ENCODE measurements around the gene PIBF1. TPM values are rescaled to one million over a fixed set of nuclear protein-coding genes. Genes with fewer than 3 reads are reported as not detected.
A peak's percentile ranks its signal among the peaks of the same experiment; 100 is the strongest.

PIBF1 gene
- total and polyA plus RNA-seq, 4 experiments from 2014 or later, result 10.4 to 36.0 (median 23.0) TPM

- no peaks in the 10 kb centered on the region for H3K9me3 ChIP-seq (ENCODE audit: control insufficient read depth in 1 of 2, low read length in 2 of 2)
- no peaks in the 10 kb centered on the region for H3K4me1 ChIP-seq (ENCODE audit: insufficient read depth, low read length)
- H3K36me3 Mint-ChIP-seq, result peaks cover 61 to 64% of the 10 kb centered on the region in 2 donors
- no peak for DNase-seq
- no peak overlapping the region for H3K4me3 ChIP-seq (ENCODE audit: low read length in 2 of 2)
- intact Hi-C loops (cut with micrococcal nuclease), result no loop called here
- peaks cover 0 to 1% (median 0%) of the 10 kb centered on the region in 4 donors for H3K4me1 Mint-ChIP-seq
- H3K27ac Mint-ChIP-seq, result no peak overlapping the region
- no peaks in the 10 kb centered on the region for H3K27me3 ChIP-seq (ENCODE audit: insufficient read depth, low read length)
- H3K27ac ChIP-seq (ENCODE audit: low read depth, low read length), result no peak overlapping the region
- ChIA-PET CTCF (ENCODE audit: partially characterized antibody) (interaction anchor here (2.4 kb wide), 1 partner anchor 10 kb away, joined by 5 read pairs; no protein-coding TSS in a partner anchor), POLR2A (ENCODE audit: partially characterized antibody) (no interaction called here)
- H3K4me3 Mint-ChIP-seq, result no peak overlapping the region
- H3K9me3 Mint-ChIP-seq, result peaks cover 0 to 2% (median 0%) of the 10 kb centered on the region in 8 donors
- H3K27me3 Mint-ChIP-seq, result no peaks in the 10 kb centered on the region
- peaks cover 19% of the 10 kb centered on the region for H3K36me3 ChIP-seq (ENCODE audit: insufficient read depth, low read length)
Measured at GRCh38 chr13:72849571-72849970, 67.6 kb downstream of the PIBF1 start.

- Mint-ChIP-seq H3K27ac (no peak overlapping the region), H3K9me3 (no peaks in the 10 kb centered on the region), H3K27me3 (no peaks in the 10 kb centered on the region), H3K4me1 (peaks cover 0 to 1% (median 0%) of the 10 kb centered on the region in 4 donors), H3K4me3 (peak overlapping the region in 1 of 8 donors; percentile 39), H3K36me3 (peaks cover 52 to 60% of the 10 kb centered on the region in 2 donors)
- H3K36me3 ChIP-seq (ENCODE audit: insufficient read depth, low read length), result peaks cover 19% of the 10 kb centered on the region
- ChIA-PET POLR2A (ENCODE audit: partially characterized antibody) (no interaction called here), CTCF (ENCODE audit: partially characterized antibody) (no interaction called here)
- peak in 1 of 5 donors; percentile 31 for DNase-seq
- H3K27me3 ChIP-seq (ENCODE audit: insufficient read depth, low read length), result no peaks in the 10 kb centered on the region
- intact Hi-C loops (cut with micrococcal nuclease), result no loop called here
- H3K4me3 ChIP-seq (ENCODE audit: low read length in 2 of 2), result no peak overlapping the region
- no peaks in the 10 kb centered on the region for H3K4me1 ChIP-seq (ENCODE audit: insufficient read depth, low read length)
- H3K27ac ChIP-seq (ENCODE audit: low read depth, low read length), result no peak overlapping the region
- H3K9me3 ChIP-seq (ENCODE audit: control insufficient read depth in 1 of 2, low read length in 2 of 2), result no peaks in the 10 kb centered on the region
Measured at GRCh38 chr13:72850959-72851677, 69.2 kb downstream of the PIBF1 start.

GRCh38 chr13:72851678-72852014 lies 69.7 kb downstream of the PIBF1 start:
- ChIA-PET POLR2A (ENCODE audit: partially characterized antibody) (no interaction called here), CTCF (ENCODE audit: partially characterized antibody) (no interaction called here)
- Histone ChIP-seq H3K9me3 (ENCODE audit: control insufficient read depth in 1 of 2, low read length in 2 of 2) (no peaks in the 10 kb centered on the region), H3K36me3 (ENCODE audit: insufficient read depth, low read length) (peaks cover 19% of the 10 kb centered on the region), H3K4me3 (ENCODE audit: low read length in 2 of 2) (no peak overlapping the region), H3K4me1 (ENCODE audit: insufficient read depth, low read length) (no peaks in the 10 kb centered on the region), H3K27ac (ENCODE audit: low read depth, low read length) (no peak overlapping the region), H3K27me3 (ENCODE audit: insufficient read depth, low read length) (no peaks in the 10 kb centered on the region)
- Mint-ChIP-seq H3K36me3 (peaks cover 48 to 56% of the 10 kb centered on the region in 2 donors), H3K27me3 (no peaks in the 10 kb centered on the region), H3K9me3 (no peaks in the 10 kb centered on the region), H3K27ac (no peak overlapping the region), H3K4me3 (no peak overlapping the region), H3K4me1 (no peaks in the 10 kb centered on the region)
- DNase-seq, result no peak
- intact Hi-C loops (cut with micrococcal nuclease), result no loop called here

GRCh38 chr13:72852207-72852606 lies 70.3 kb downstream of the PIBF1 start:
- peaks cover 47 to 55% of the 10 kb centered on the region in 2 donors for H3K36me3 Mint-ChIP-seq
- H3K27ac Mint-ChIP-seq, result no peak overlapping the region
- DNase-seq, result no peak
- H3K27me3 ChIP-seq (ENCODE audit: insufficient read depth, low read length), result no peaks in the 10 kb centered on the region
- no peaks in the 10 kb centered on the region for H3K4me1 ChIP-seq (ENCODE audit: insufficient read depth, low read length)
- H3K27me3 Mint-ChIP-seq, result no peaks in the 10 kb centered on the region
- no peak overlapping the region for H3K4me3 ChIP-seq (ENCODE audit: low read length in 2 of 2)
- no peak overlapping the region for H3K4me3 Mint-ChIP-seq
- CTCF ChIA-PET (ENCODE audit: partially characterized antibody), result no interaction called here
- H3K9me3 Mint-ChIP-seq, result no peaks in the 10 kb centered on the region
- peaks cover 18% of the 10 kb centered on the region for H3K36me3 ChIP-seq (ENCODE audit: insufficient read depth, low read length)
- POLR2A ChIA-PET (ENCODE audit: partially characterized antibody), result no interaction called here
- intact Hi-C loops (cut with micrococcal nuclease), result no loop called here
- no peaks in the 10 kb centered on the region for H3K9me3 ChIP-seq (ENCODE audit: control insufficient read depth in 1 of 2, low read length in 2 of 2)
- no peak overlapping the region for H3K27ac ChIP-seq (ENCODE audit: low read depth, low read length)
- no peaks in the 10 kb centered on the region for H3K4me1 Mint-ChIP-seq

- Histone ChIP-seq H3K9me3 (ENCODE audit: control insufficient read depth in 1 of 2, low read length in 2 of 2) (no peaks in the 10 kb centered on the region), H3K36me3 (ENCODE audit: insufficient read depth, low read length) (peaks cover 14% of the 10 kb centered on the region), H3K4me3 (ENCODE audit: low read length in 2 of 2) (no peak overlapping the region), H3K27me3 (ENCODE audit: insufficient read depth, low read length) (no peaks in the 10 kb centered on the region), H3K4me1 (ENCODE audit: insufficient read depth, low read length) (no peaks in the 10 kb centered on the region), H3K27ac (ENCODE audit: low read depth, low read length) (no peak overlapping the region)
- CTCF ChIA-PET (ENCODE audit: partially characterized antibody), result no interaction called here
- H3K36me3 Mint-ChIP-seq, result peaks cover 42 to 49% of the 10 kb centered on the region in 2 donors
- no peaks in the 10 kb centered on the region for H3K9me3 Mint-ChIP-seq
- no peak for DNase-seq
- POLR2A ChIA-PET (ENCODE audit: partially characterized antibody), result no interaction called here
- intact Hi-C loops (cut with micrococcal nuclease), result no loop called here
- no peaks in the 10 kb centered on the region for H3K27me3 Mint-ChIP-seq
- no peak overlapping the region for H3K4me3 Mint-ChIP-seq
- H3K4me1 Mint-ChIP-seq, result no peaks in the 10 kb centered on the region
- H3K27ac Mint-ChIP-seq, result no peak overlapping the region
Measured at GRCh38 chr13:72853000-72853399, 71.1 kb downstream of the PIBF1 start.

- POLR2A ChIA-PET (ENCODE audit: partially characterized antibody), result no interaction called here
- Histone ChIP-seq H3K4me1 (ENCODE audit: insufficient read depth, low read length) (no peaks in the 10 kb centered on the region), H3K27me3 (ENCODE audit: insufficient read depth, low read length) (no peaks in the 10 kb centered on the region), H3K4me3 (ENCODE audit: low read length in 2 of 2) (no peak overlapping the region), H3K36me3 (ENCODE audit: insufficient read depth, low read length) (no peaks in the 10 kb centered on the region), H3K27ac (ENCODE audit: low read depth, low read length) (no peak overlapping the region), H3K9me3 (ENCODE audit: control insufficient read depth in 1 of 2, low read length in 2 of 2) (no peaks in the 10 kb centered on the region)
- H3K36me3 Mint-ChIP-seq, result peaks cover 38 to 45% of the 10 kb centered on the region in 2 donors
- CTCF ChIA-PET (ENCODE audit: partially characterized antibody), result interaction anchor here (0.5 kb wide), 1 partner anchor 40 kb away, joined by 3 read pairs; no protein-coding TSS in a partner anchor
- peaks cover 4 to 9% (median 5%) of the 10 kb centered on the region in 4 donors for H3K4me1 Mint-ChIP-seq
- intact Hi-C loops (cut with micrococcal nuclease), result no loop called here
- no peak overlapping the region for H3K4me3 Mint-ChIP-seq
- peaks cover 0 to 4% (median under 1%) of the 10 kb centered on the region in 8 donors for H3K9me3 Mint-ChIP-seq
- no peak for DNase-seq
- peak overlapping the region in 3 of 7 donors; percentile 1 to 19 (median 11) for H3K27ac Mint-ChIP-seq
- H3K27me3 Mint-ChIP-seq, result no peaks in the 10 kb centered on the region
Measured at GRCh38 chr13:72864142-72865011, 82.4 kb downstream of the PIBF1 start.

GRCh38 chr13:72868229-72868628 lies 86.3 kb downstream of the PIBF1 start:
- Mint-ChIP-seq H3K4me1 (peaks cover 4 to 9% (median 5%) of the 10 kb centered on the region in 4 donors), H3K36me3 (peaks cover 46 to 54% of the 10 kb centered on the region in 2 donors)

More at GRCh38 chr13:72868229-72868628, 86.3 kb downstream of the PIBF1 start:
- Histone ChIP-seq H3K36me3 (ENCODE audit: insufficient read depth, low read length) (no peaks in the 10 kb centered on the region), H3K9me3 (ENCODE audit: control insufficient read depth in 1 of 2, low read length in 2 of 2) (no peaks in the 10 kb centered on the region), H3K4me1 (ENCODE audit: insufficient read depth, low read length) (no peaks in the 10 kb centered on the region), H3K27ac (ENCODE audit: low read depth, low read length) (no peak overlapping the region), H3K4me3 (ENCODE audit: low read length in 2 of 2) (no peak overlapping the region), H3K27me3 (ENCODE audit: insufficient read depth, low read length) (no peaks in the 10 kb centered on the region)
- no peak overlapping the region for H3K4me3 Mint-ChIP-seq
- peaks cover 0 to 4% (median under 1%) of the 10 kb centered on the region in 8 donors for H3K9me3 Mint-ChIP-seq
- ChIA-PET CTCF (ENCODE audit: partially characterized antibody) (interaction anchor here (0.8 kb wide), 1 partner anchor 28 kb away, joined by 3 read pairs; no protein-coding TSS in a partner anchor), POLR2A (ENCODE audit: partially characterized antibody) (no interaction called here)
- H3K27me3 Mint-ChIP-seq, result no peaks in the 10 kb centered on the region
- no peak overlapping the region for H3K27ac Mint-ChIP-seq
- no peak for DNase-seq
- intact Hi-C loops (cut with micrococcal nuclease), result no loop called here

Data from CD4-positive, alpha-beta memory T cell (primary cell).